ENCODE results near the gene C16orf78. TPM values are rescaled to one million over a fixed set of nuclear protein-coding genes. Genes with fewer than 3 reads are reported as not detected.
A peak's percentile ranks its signal among the peaks of the same experiment; 100 is the strongest.

Gene C16orf78
- total RNA-seq, 6 donors from 2014 or later: not detected

DNA sequence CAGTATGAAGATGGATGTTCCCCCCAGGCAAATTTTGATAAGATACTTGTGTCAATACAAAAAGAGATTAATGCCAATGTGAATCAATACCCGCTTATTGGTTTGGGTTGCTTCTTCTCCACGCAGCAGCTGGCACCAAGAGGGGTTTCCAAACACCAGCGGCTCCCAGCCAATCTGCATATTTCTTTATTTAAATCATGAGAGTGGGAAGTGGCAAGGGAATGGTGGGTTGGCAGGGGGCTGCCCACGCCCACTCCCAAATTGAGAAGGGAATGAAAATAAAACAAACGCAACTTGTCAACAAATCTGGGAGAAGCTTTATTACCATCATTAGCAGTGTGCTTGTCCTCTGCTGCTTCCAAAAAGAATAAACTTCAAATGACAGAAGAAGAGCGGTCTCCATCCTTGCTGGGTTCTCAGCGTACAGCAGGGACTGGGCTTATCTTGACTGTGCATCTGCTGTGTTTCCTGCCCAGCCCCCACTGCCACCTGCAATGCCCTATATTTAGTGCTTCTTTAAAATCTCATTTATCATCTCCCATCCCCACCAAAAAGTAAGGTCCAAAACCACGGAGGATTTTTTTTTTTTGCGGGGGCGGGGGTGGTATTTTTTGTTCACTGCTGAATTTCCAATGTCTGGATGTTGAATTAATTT, 34.9 kb upstream of the C16orf78 start:
- no peak for DNase-seq
- no peaks in the 10 kb centered on the region for H3K27me3 ChIP-seq
- no peak for ATAC-seq (ENCODE audit: low FRiP score in 2 of 2)

DNA sequence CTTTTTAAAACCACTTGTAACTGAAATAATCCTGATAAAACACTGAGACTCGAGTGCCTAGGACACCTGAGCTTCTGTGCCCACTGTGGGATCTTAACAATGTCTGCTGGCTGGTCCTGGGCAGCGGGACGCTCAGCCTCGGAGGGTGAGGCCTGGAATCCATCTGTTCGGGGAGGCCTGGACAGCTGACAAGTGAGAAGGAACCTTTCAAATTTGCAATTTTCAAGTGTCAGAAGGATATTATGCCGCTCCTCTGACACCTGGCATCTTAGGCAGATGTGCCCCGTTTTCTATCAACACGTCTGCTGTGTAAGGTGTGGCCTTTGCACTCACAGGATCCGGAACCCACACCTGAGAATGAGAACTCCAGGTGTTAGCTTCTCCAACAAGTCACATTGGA, 33.1 kb upstream of the C16orf78 start:
- no peak overlapping the region for H3K4me3 ChIP-seq
- H3K27ac ChIP-seq: no peak overlapping the region
- no peak for ATAC-seq (ENCODE audit: low FRiP score in 2 of 2)
- peak in 1 of 2 donors; percentile 5 for DNase-seq
- no peaks in the 10 kb centered on the region for H3K9me3 ChIP-seq
- H3K36me3 ChIP-seq: no peaks in the 10 kb centered on the region
- TF ChIP-seq, protein P1, sequence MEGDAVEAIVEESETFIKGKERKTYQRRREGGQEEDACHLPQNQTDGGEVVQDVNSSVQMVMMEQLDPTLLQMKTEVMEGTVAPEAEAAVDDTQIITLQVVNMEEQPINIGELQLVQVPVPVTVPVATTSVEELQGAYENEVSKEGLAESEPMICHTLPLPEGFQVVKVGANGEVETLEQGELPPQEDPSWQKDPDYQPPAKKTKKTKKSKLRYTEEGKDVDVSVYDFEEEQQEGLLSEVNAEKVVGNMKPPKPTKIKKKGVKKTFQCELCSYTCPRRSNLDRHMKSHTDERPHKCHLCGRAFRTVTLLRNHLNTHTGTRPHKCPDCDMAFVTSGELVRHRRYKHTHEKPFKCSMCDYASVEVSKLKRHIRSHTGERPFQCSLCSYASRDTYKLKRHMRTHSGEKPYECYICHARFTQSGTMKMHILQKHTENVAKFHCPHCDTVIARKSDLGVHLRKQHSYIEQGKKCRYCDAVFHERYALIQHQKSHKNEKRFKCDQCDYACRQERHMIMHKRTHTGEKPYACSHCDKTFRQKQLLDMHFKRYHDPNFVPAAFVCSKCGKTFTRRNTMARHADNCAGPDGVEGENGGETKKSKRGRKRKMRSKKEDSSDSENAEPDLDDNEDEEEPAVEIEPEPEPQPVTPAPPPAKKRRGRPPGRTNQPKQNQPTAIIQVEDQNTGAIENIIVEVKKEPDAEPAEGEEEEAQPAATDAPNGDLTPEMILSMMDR (IDR thresholded peaks at IDR 0.05): no peak
- TF ChIP-seq POLR2AphosphoS5 (IDR thresholded peaks at IDR 0.05) (no peak), EP300 (IDR thresholded peaks at IDR 0.05) (no peak), POLR2A (IDR thresholded peaks at IDR 0.05) (no peak)
- no peaks in the 10 kb centered on the region for H3K4me1 ChIP-seq
- WGBS, 2 donors: 76 to 83% methylated on average over 7 to 9 of the region's 9 CpGs
- no peaks in the 10 kb centered on the region for H3K27me3 ChIP-seq

More for the DNA sequence above, 34.9 kb upstream of the C16orf78 start:
- Histone ChIP-seq H3K27ac (no peak overlapping the region), H3K4me1 (no peaks in the 10 kb centered on the region), H3K9me3 (no peaks in the 10 kb centered on the region), H3K4me3 (no peak overlapping the region), H3K36me3 (no peaks in the 10 kb centered on the region)
- TF ChIP-seq EP300 (IDR thresholded peaks at IDR 0.05): no peak
- 56 to 67% methylated on average over 10 of the region's 10 CpGs for WGBS, 2 donors

DNA sequence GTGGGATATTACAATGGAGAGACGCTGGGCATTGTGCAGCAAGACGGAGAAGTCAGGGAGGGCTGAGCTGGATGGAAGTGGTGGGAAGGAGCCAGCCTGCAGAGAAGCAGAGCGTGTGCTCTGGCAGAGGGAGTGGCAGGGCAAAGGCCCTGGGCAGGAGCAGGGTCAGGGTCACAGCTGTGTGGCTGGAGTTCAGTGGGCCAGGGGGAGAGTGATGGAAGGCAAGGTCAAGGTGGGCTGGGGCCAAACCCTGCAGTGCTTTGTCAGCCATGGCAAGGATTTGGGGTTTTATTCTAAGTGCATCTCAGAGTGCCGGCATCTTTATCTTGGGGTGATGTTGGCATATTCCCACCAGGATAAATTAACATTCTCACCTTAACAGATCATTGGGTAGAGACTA, 31.9 kb upstream of the C16orf78 start:
- no peaks in the 10 kb centered on the region for H3K9me3 ChIP-seq
- H3K27ac ChIP-seq: no peak overlapping the region
- no peaks in the 10 kb centered on the region for H3K36me3 ChIP-seq
- no peaks in the 10 kb centered on the region for H3K4me1 ChIP-seq
- DNase-seq: no peak
- no peak for ATAC-seq (ENCODE audit: low FRiP score in 2 of 2)
- no peak overlapping the region for H3K4me3 ChIP-seq
- 81 to 84% methylated on average over 4 of the region's 4 CpGs for WGBS, 2 donors
- TF ChIP-seq, protein P1 (IDR thresholded peaks at IDR 0.05): no peak
- no peak for TF ChIP-seq EP300 (IDR thresholded peaks at IDR 0.05)
- TF ChIP-seq POLR2A (IDR thresholded peaks at IDR 0.05): no peak
- H3K27me3 ChIP-seq: no peaks in the 10 kb centered on the region

DNA sequence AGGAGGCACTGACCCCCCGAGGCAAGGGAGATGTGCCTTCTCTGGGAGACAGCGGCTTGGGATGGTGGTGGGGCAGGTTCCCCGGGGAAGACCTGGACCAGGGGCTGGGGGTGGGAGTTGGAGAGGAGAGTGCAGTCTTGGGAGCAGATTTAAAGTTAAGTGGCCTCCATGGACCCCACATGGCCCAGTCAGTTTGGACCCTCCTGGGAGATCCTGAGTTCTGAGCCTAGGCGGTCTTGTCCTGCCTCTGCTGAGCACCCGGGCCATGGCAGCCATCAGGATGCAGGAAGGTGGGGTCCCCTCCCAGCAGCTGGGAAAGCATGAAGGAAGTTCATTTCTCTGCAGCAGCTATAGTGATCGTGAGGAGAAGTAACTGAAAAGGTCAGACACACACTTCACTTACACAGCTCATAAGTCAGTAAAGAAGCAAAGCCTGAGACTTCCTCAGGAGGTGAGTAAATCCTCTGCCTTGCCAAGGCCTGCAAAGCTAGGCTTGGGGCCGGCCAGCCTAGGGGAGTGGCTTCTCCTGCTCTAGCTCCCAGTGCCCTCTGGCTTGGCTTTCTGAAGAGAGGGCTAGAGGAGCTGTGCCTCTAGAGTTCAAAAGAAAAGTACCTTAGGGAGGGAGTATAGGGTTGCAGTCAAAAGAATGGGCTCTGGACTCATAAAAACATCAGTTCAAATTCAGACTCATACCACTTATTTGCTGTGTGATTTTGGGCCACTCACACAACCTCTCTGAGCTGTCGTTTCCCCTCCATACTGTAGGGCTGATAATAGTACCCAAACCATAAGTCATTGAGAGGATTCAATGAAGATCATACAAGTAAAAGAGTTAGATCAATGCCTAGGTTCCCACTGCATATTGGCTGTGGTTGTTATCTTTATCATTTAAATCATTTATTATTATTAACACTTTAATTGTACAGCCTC, 31.0 kb upstream of the C16orf78 start:
- Histone ChIP-seq H3K27ac (no peak overlapping the region), H3K36me3 (no peaks in the 10 kb centered on the region), H3K4me1 (no peaks in the 10 kb centered on the region), H3K27me3 (no peaks in the 10 kb centered on the region), H3K4me3 (no peak overlapping the region), H3K9me3 (no peaks in the 10 kb centered on the region)
- TF ChIP-seq, protein P1 (IDR thresholded peaks at IDR 0.05): no peak
- no peak for TF ChIP-seq POLR2A (IDR thresholded peaks at IDR 0.05)
- WGBS, 2 donors: 59 to 61% methylated on average over 8 of the region's 8 CpGs
- ATAC-seq (ENCODE audit: low FRiP score in 2 of 2) (no peak), DNase-seq (peak in 1 of 2 donors; percentile 7)

DNA sequence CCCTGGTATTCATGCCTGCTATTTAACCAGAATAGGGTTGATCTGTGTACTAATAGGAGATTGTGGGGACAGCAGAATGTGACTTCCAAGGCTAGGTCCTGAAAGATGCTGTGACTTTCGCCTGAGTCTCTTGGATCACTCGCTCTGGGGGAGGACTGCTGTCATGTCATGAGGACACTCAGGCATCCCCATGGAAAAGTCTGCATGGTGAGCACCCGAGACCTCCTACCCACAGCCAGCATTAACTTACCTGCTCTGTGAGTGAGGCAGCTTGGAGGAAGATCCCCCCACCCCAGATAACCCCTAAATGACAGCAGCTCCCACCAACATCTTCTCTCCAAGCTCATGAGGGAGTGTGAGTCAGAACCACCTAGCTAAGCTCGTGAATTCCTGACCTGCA, 30.3 kb upstream of the C16orf78 start:
- Histone ChIP-seq H3K27me3 (no peaks in the 10 kb centered on the region), H3K4me3 (no peak overlapping the region), H3K36me3 (no peaks in the 10 kb centered on the region), H3K4me1 (no peaks in the 10 kb centered on the region), H3K27ac (no peak overlapping the region), H3K9me3 (no peaks in the 10 kb centered on the region)
- WGBS, 2 donors: 67 to 73% methylated on average over 4 of the region's 4 CpGs
- ATAC-seq (ENCODE audit: low FRiP score in 2 of 2) (no peak), DNase-seq (no peak)
- TF ChIP-seq POLR2AphosphoS5 (IDR thresholded peaks at IDR 0.05) (no peak), EP300 (IDR thresholded peaks at IDR 0.05) (no peak), POLR2A (IDR thresholded peaks at IDR 0.05) (no peak)
- TF ChIP-seq, protein P1 (IDR thresholded peaks at IDR 0.05): no peak

All from upper lobe of left lung (tissue), 6 donors.